HTR-8/SVneo (cell line): ENCODE measurements around the gene FHOD1.

Experiments used
- DNase-seq: peaks from one replicate; pipeline ENCODE4 v3.0.0; 2011; ENCODE audit warnings: low spot score, mixed read lengths; ENCODE audit not compliant: insufficient read length
- FAIRE-seq: peaks from 2 replicates; lab custom pipeline; 2011; peaks lifted over from hg19 to GRCh38; lab: Jason Lieb, UNC

Gene FHOD1

GRCh38 chr16:67183284-67183626 lies 64.0 kb downstream of the FHOD1 start:
- DNase-seq (no peak), FAIRE-seq (no peak)

- no peak for DNase-seq
- FAIRE-seq: peak; percentile 26
Observed at GRCh38 chr16:67182288-67182687, 65.0 kb downstream of the FHOD1 start.

- no peak for DNase-seq
- FAIRE-seq: no peak
Observed at GRCh38 chr16:67181346-67181745, 65.9 kb downstream of the FHOD1 start.

GRCh38 chr16:67180166-67180565 lies 67.1 kb downstream of the FHOD1 start:
- DNase-seq: no peak
- peak; percentile 28 for FAIRE-seq

- FAIRE-seq (no peak), DNase-seq (no peak)
Observed at GRCh38 chr16:67179421-67180080, 67.7 kb downstream of the FHOD1 start.
